Skin epidermis (tissue), 12 donors: ENCODE results near the gene RPL36.
"Not testable (repeated sequence)": the region's sequence is repeated elsewhere in the genome, so short reads cannot be mapped to it uniquely, and the experiment has no call there.

Experiments used
- H3K27ac ChIP-seq, 21 experiments: fragments of 200-600 bp; sonication (generic) in 11 of 21; one replicate each; pipeline ENCODE4 v1.5.0; 2020; ENCODE audit warnings: mild to moderate bottlenecking in 3 of 21, inconsistent platforms in 2 of 21, moderate library complexity in 2 of 21
- H3K4me3 ChIP-seq, 7 experiments: fragments of 200-600 bp; sonication (generic) in 2 of 7; one replicate each; pipeline ENCODE4 v1.5.0; 2020; ENCODE audit warnings: inconsistent platforms in 2 of 7, mild to moderate bottlenecking in 2 of 7, moderate library complexity in 1 of 7

Gene RPL36

GRCh38 chr19:5719961-5720790 is 30.1 kb downstream of the RPL36 start, which contains the start of the genes CATSPERD and LONP1:
CATSPERD (plus strand) TSS chr19:5720637; CDS start chr19:5720738, 101 bp downstream.
LONP1 (minus strand) TSS chr19:5720146; CDS start chr19:5720132, 14 bp downstream.
- H3K27ac ChIP-seq = peak within 1 kb of the TSS; percentile 77 to 100 (median 94)

DNA sequence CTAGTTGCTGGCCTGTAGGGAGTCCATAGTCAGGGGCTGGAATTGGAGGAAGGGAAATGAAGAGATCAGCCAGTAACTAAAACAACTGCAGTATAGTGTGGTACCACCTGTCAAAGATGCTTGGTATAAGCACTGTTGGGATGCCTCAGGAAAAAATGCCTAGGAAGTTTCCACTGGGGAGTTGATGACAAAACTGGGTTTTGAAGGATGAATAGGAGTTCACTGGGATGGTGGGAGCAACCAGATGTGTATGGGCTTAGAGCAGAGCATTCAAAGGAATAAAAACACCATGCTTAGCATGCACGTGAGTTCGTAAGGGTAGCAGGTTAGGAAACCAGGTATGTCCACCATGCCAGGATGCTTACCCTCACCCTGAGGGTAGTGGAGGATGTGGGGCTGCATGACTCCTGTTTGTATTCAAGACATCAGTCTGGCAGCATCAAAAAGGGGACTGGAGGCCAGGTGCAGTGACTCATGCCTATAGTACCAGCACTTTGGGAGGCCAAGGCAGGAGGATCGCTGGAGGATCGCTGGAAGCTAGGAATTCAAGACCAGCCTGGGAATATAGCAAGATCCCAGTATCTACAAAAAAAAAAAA is 37.5 kb downstream of the RPL36 start:
- Histone ChIP-seq H3K27ac (no peak overlapping the region), H3K4me3 (no peak overlapping the region)

More at GRCh38 chr19:5719961-5720790, 30.1 kb downstream of the RPL36 start, which contains the start of the genes CATSPERD and LONP1:
- peak within 1 kb of the TSS; percentile 84 to 100 (median 92) for H3K4me3 ChIP-seq

- not testable (repeated sequence) for H3K4me3 ChIP-seq, H3K27ac ChIP-seq
These were observed 43.1 kb downstream of the RPL36 start for GRCh38 chr19:5733172-5733571.

- no peak overlapping the region for H3K27ac ChIP-seq
These were observed 48.3 kb downstream of the RPL36 start for GRCh38 chr19:5738423-5738822.

More at GRCh38 chr19:5738423-5738822, 48.3 kb downstream of the RPL36 start:
- H3K4me3 ChIP-seq = no peak overlapping the region
